Lung (tissue), 12 donors: ENCODE results near the gene MYZAP. TPM values are rescaled to one million over a fixed set of nuclear protein-coding genes. Genes with fewer than 3 reads are reported as not detected.
A peak's percentile ranks its signal among the peaks of the same experiment; 100 is the strongest.

Source experiments
- ATAC-seq: fragments of 200-7000 bp; cut with Tn5 transposase; one replicate; pipeline ENCODE4 v1.9.1; 2020; ENCODE audit warnings: moderate number of reproducible peaks; ENCODE audit not compliant: insufficient read depth, low FRiP score
- DNase-seq, 3 donors: peaks; one replicate each; pipeline ENCODE4 v3.0.0-alpha.2; 2013 to 2017
- H3K27ac ChIP-seq, 2 donors: one replicate each; pipeline ENCODE4 v1.5.1; 2013; ENCODE audit warnings: mild to moderate bottlenecking in 2 of 2, moderate library complexity in 2 of 2, control low read depth in 1 of 2, inconsistent platforms in 1 of 2, low read depth in 1 of 2, low read length in 1 of 2
- H3K27me3 ChIP-seq, 3 donors: one replicate each; pipeline ENCODE4 v1.5.1; 2013; ENCODE audit warnings: low read length in 2 of 3; ENCODE audit not compliant: control insufficient read depth in 3 of 3, insufficient read depth in 3 of 3
- H3K36me3 ChIP-seq, 4 donors: one replicate each; pipeline ENCODE4 v1.5.1; 2013; ENCODE audit warnings: low read length in 4 of 4, mild to moderate bottlenecking in 1 of 4, moderate library complexity in 1 of 4; ENCODE audit not compliant: control insufficient read depth in 4 of 4, insufficient read depth in 4 of 4
- H3K4me1 ChIP-seq, 5 donors: one replicate each; pipeline ENCODE4 v1.5.1; 2013; ENCODE audit warnings: low read length in 5 of 5, mild to moderate bottlenecking in 2 of 5, moderate library complexity in 1 of 5; ENCODE audit not compliant: control insufficient read depth in 5 of 5, insufficient read depth in 5 of 5
- H3K4me3 ChIP-seq: one replicate; pipeline ENCODE4 v1.5.1; 2013; ENCODE audit warnings: mild to moderate bottlenecking, control low read depth, moderate library complexity
- H3K9ac ChIP-seq, 2 donors: one replicate each; pipeline ENCODE4 v1.5.1; 2013; ENCODE audit warnings: low read length in 2 of 2, control low read depth in 1 of 2; ENCODE audit not compliant: insufficient read depth in 1 of 2
- H3K9me3 ChIP-seq, 4 donors: one replicate each; pipeline ENCODE4 v1.5.1; 2013; ENCODE audit warnings: low read length in 3 of 4, mild to moderate bottlenecking in 1 of 4, moderate library complexity in 1 of 4; ENCODE audit not compliant: control insufficient read depth in 4 of 4, insufficient read depth in 3 of 4
- WGBS, 2 donors: extraction: QIAGEN DNeasy Blood & Tissue Kit; methylation state at CpG; one replicate each; pipeline ENCODE4 v1.1.7; 2013; 5-methylcytosine and 5-hydroxymethylcytosine counted together
- polyA plus RNA-seq, 2 donors: library from polyadenylated mRNA; stranded (reverse); fragments of 200-250 nt; gene quantifications; one replicate each; pipeline ENCODE4 v1.2.1, GENCODE V29; 2013
- total RNA-seq, 2 donors: library from RNA; depleted of rRNA in 1 of 2; stranded (reverse); fragments of >200 nt in 1 of 2; gene quantifications; one replicate each; pipeline ENCODE4 v1.2.1, GENCODE V29; 2014 to 2021
- TF ChIP-seq, protein P1 (sequence below): IDR thresholded peaks from 2 replicates; pipeline ENCODE4 v1.5.1; 2012; ENCODE audit warnings: mild to moderate bottlenecking; ENCODE audit errors: control extremely low read depth, extremely low read depth
- donor health status: control.
- donor health status: control.
- donor health status: Bipolar disorder and iron deficiency.
- donor health status: healthy.
- donor health status: DM: yes; HTN: yes; CAD: no.

Gene MYZAP
- total and polyA plus RNA-seq, 4 donors, result 6.9 to 36.9 (median 11.6) TPM

GRCh38 chr15:57634290-57634689 lies 42.6 kb downstream of the MYZAP start:
- DNase-seq (no peak), ATAC-seq (no peak)
- Histone ChIP-seq H3K36me3 (peaks cover 0 to 22% (median 7%) of the 10 kb centered on the region in 4 donors), H3K27me3 (no peaks in the 10 kb centered on the region), H3K9me3 (no peaks in the 10 kb centered on the region), H3K4me3 (no peak overlapping the region), H3K4me1 (peaks cover 0 to 16% (median 3%) of the 10 kb centered on the region in 5 donors), H3K27ac (peak overlapping the region in 1 of 2 donors; percentile 93), H3K9ac (no peak overlapping the region)
- WGBS, 2 donors, result 84 to 91% methylated on average over 5 of the region's 5 CpGs
- TF ChIP-seq, protein P1, sequence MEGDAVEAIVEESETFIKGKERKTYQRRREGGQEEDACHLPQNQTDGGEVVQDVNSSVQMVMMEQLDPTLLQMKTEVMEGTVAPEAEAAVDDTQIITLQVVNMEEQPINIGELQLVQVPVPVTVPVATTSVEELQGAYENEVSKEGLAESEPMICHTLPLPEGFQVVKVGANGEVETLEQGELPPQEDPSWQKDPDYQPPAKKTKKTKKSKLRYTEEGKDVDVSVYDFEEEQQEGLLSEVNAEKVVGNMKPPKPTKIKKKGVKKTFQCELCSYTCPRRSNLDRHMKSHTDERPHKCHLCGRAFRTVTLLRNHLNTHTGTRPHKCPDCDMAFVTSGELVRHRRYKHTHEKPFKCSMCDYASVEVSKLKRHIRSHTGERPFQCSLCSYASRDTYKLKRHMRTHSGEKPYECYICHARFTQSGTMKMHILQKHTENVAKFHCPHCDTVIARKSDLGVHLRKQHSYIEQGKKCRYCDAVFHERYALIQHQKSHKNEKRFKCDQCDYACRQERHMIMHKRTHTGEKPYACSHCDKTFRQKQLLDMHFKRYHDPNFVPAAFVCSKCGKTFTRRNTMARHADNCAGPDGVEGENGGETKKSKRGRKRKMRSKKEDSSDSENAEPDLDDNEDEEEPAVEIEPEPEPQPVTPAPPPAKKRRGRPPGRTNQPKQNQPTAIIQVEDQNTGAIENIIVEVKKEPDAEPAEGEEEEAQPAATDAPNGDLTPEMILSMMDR, result no peak

GRCh38 chr15:57635300-57635909 lies 43.7 kb downstream of the MYZAP start:
- Histone ChIP-seq H3K9ac (no peak overlapping the region), H3K4me3 (no peak overlapping the region), H3K36me3 (peaks cover 0 to 26% (median 7%) of the 10 kb centered on the region in 4 donors), H3K27ac (peak overlapping the region in 1 of 2 donors; percentile 93), H3K9me3 (no peaks in the 10 kb centered on the region), H3K27me3 (no peaks in the 10 kb centered on the region), H3K4me1 (peaks cover 0 to 16% (median 3%) of the 10 kb centered on the region in 5 donors)
- TF ChIP-seq, protein P1, result no peak
- ATAC-seq, result no peak
- 68 to 73% methylated on average over 7 of the region's 7 CpGs for WGBS, 2 donors
- DNase-seq, result peak in 1 of 3 donors; percentile 31

DNA sequence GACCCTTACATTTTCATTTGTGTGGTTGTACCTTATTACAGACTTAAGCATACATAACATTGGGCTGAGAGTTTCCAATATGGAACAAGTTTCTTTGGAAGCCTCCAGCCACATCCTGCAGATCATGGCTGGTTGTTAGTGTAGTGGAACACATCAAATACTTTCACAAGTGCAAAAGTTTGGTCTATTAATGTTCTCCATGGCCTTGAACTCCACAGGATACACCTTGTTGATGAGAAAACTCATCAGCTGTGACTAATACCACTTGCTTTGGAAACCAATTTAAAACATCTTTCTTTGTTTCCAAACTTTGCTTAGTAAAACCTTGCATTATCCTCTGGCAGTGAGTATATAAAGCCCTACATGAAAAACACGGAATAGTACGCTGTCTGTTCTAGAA lies 46.1 kb downstream of the MYZAP start:
- no peak for DNase-seq
- peaks cover 0 to 25% (median 6%) of the 10 kb centered on the region in 4 donors for H3K36me3 ChIP-seq

More for the DNA sequence above, 46.1 kb downstream of the MYZAP start:
- ATAC-seq, result no peak
- peak overlapping the region in 1 of 2 donors; percentile 47 for H3K27ac ChIP-seq
- no peaks in the 10 kb centered on the region for H3K9me3 ChIP-seq
- TF ChIP-seq, protein P1, result no peak
- peaks cover 0 to 6% (median 3%) of the 10 kb centered on the region in 5 donors for H3K4me1 ChIP-seq
- H3K9ac ChIP-seq, result no peak overlapping the region
- H3K4me3 ChIP-seq, result no peak overlapping the region
- no peaks in the 10 kb centered on the region for H3K27me3 ChIP-seq
- 90 to 92% methylated on average over 2 of the region's 2 CpGs for WGBS, 2 donors
